Astrocyte of the cerebellum (primary cell): ENCODE measurements around the gene NTNG1.

Experiments used
- DNase-seq: peaks from one replicate; pipeline ENCODE4 v3.0.0-alpha.2; 2011; ENCODE audit warnings: low read depth
- H3K4me3 ChIP-seq: 2 replicates; pipeline ENCODE4 v1.5.1; 2011; ENCODE audit warnings: mild to moderate bottlenecking, low read depth, low read length, moderate library complexity
- in situ Hi-C: cut with HindIII; loops from 2 replicates; pipeline ENCODE4 v1.10.0; 2017; ENCODE audit warnings: low sequenced_read_pairs
- TF ChIP-seq, protein P1 (sequence below): IDR thresholded peaks from 2 replicates; pipeline ENCODE4 v1.5.1; 2012; ENCODE audit warnings: low read length, low read depth, moderate library complexity, mild to moderate bottlenecking; ENCODE audit errors: missing control alignments

NTNG1 gene

DNA sequence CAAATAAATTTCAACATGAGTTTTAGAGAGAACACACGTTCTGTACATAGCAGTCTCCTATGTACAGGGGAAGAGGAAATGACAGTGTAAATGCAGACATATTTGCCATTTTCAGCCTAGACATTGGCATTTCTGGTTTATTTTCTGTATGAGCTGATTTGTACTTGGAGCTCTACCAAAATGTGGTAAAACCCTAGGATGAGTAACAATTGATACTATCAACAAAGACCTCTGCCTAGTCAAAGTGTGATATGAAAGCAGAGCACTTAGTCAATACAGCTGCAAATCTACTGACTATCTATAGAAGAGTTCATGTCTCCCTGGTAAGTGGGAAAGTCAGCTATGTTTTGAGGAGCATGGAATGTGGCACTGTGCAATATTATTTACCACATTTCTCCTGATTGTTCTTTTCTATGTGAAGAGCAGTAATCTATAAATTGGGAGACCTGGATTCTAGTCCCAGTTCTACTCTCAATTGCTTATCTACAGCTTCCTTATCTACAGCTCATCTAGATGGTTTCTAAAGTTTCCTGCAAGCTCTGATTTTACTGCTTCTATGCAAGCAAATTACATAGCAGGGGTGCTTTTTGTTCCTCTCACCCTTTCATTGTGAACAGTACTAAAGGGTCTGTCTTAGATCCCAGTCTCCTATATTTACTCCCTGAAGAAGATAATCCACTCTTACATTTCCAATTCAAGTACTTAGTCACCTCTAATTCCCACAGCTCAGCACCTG, 334.2 kb downstream of the NTNG1 start:
- no peak overlapping the region for H3K4me3 ChIP-seq
- in situ Hi-C loops, result loop anchor here (5.0 kb wide), 1 partner anchor 52 kb away; no protein-coding TSS in a partner anchor
- TF ChIP-seq, protein P1, sequence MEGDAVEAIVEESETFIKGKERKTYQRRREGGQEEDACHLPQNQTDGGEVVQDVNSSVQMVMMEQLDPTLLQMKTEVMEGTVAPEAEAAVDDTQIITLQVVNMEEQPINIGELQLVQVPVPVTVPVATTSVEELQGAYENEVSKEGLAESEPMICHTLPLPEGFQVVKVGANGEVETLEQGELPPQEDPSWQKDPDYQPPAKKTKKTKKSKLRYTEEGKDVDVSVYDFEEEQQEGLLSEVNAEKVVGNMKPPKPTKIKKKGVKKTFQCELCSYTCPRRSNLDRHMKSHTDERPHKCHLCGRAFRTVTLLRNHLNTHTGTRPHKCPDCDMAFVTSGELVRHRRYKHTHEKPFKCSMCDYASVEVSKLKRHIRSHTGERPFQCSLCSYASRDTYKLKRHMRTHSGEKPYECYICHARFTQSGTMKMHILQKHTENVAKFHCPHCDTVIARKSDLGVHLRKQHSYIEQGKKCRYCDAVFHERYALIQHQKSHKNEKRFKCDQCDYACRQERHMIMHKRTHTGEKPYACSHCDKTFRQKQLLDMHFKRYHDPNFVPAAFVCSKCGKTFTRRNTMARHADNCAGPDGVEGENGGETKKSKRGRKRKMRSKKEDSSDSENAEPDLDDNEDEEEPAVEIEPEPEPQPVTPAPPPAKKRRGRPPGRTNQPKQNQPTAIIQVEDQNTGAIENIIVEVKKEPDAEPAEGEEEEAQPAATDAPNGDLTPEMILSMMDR, result no peak
- no peak for DNase-seq

- TF ChIP-seq, protein P1, result no peak
- in situ Hi-C loops, result loop anchor here (5.0 kb wide), 1 partner anchor 50 kb away; no protein-coding TSS in a partner anchor
- no peak for DNase-seq
- no peak overlapping the region for H3K4me3 ChIP-seq
Observed at GRCh38 chr1:107477233-107477632, 336.4 kb downstream of the NTNG1 start.

DNA sequence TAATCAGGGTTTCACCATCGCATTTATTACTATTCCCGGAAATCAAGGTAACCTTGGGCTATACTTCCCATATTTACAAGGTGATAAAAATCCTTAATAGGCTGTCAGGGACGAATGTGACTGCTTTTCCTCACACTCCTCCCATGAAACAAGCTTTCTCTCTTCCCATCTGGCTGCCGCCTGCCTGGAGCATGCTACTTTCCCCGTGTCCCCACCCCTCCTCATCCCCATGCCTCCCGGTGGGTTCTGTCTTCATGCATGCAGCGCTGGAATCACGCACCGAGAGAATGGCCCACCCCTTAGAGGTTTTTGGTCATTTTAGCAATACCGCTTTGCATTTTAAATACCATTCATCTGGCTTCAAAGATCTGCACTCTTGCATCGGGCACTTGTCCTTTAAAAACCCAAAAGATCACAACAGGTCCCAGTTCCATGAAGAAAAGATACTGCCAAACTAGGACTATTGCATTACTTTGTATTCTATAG, 339.1 kb downstream of the NTNG1 start:
- TF ChIP-seq, protein P1, result no peak
- in situ Hi-C loops, result loop anchor here (5.0 kb wide), 1 partner anchor 47 kb away; no protein-coding TSS in a partner anchor
- H3K4me3 ChIP-seq, result no peak overlapping the region
- DNase-seq, result no peak

DNA sequence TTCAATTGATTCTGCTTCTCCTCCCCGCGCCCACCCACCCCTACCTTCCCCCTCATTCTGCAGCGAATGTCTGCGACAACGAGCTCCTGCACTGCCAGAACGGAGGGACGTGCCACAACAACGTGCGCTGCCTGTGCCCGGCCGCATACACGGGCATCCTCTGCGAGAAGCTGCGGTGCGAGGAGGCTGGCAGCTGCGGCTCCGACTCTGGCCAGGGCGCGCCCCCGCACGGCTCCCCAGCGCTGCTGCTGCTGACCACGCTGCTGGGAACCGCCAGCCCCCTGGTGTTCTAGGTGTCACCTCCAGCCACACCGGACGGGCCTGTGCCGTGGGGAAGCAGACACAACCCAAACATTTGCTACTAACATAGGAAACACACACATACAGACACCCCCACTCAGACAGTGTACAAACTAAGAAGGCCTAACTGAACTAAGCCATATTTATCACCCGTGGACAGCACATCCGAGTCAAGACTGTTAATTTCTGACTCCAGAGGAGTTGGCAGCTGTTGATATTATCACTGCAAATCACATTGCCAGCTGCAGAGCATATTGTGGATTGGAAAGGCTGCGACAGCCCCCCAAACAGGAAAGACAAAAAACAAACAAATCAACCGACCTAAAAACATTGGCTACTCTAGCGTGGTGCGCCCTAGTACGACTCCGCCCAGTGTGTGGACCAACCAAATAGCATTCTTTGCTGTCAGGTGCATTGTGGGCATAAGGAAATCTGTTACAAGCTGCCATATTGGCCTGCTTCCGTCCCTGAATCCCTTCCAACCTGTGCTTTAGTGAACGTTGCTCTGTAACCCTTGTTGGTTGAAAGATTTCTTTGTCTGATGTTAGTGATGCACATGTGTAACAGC, 339.9 kb downstream of the NTNG1 start:
- in situ Hi-C loops, result no loop called here
- no peak for DNase-seq
- TF ChIP-seq, protein P1, result no peak
- peak overlapping the region; percentile 24 for H3K4me3 ChIP-seq

GRCh38 chr1:107481756-107482384, 341.0 kb downstream of the NTNG1 start:
- in situ Hi-C loops, result no loop called here
- no peak overlapping the region for H3K4me3 ChIP-seq
- TF ChIP-seq, protein P1, result no peak
- DNase-seq, result no peak

DNA sequence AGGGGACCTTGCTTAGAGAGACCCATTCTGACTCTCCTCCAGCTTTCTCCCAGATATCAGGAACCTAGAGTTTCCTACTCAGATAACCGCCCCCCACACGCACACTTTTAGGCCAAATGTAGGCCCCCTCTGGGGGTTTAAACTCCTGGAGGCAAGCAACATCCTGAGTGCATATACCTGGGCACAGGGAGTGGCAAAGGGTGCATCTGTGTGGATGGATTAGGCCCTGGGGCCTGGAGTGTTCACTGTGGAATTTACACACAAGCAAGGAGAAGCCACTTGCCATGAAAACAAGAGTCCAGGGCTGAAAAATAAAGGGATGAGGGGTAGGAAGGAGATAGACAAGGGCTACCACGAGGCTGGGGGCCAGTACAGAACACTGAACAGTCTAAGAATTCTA, 343.1 kb downstream of the NTNG1 start:
- in situ Hi-C loops, result no loop called here
- TF ChIP-seq, protein P1, result no peak
- DNase-seq, result no peak
- no peak overlapping the region for H3K4me3 ChIP-seq
